Smooth muscle cell (in vitro differentiated cells): ENCODE data around the gene CD55. TPM values are rescaled to one million over a fixed set of nuclear protein-coding genes. Genes with fewer than 3 reads are reported as not detected.

ENCODE experiments used
- DNase-seq: peaks from one replicate; lab custom pipeline; 2025; ENCODE audit not compliant: unreplicated experiment; lab: John Stamatoyannopoulos, UW
- H2AFZ ChIP-seq: fragments of 200-600 bp; sonication (generic); 2 replicates; pipeline ENCODE4 v1.6.0; 2016; ENCODE audit warnings: antibody characterized with exemption, low read depth, mild to moderate bottlenecking
- H3F3A ChIP-seq: fragments of 200-600 bp; sonication (generic); 2 replicates; pipeline ENCODE4 v1.6.0; 2017; ENCODE audit warnings: antibody characterized with exemption, low read depth
- H3K27ac ChIP-seq: fragments of 200-600 bp; sonication (generic); 2 replicates; pipeline ENCODE4 v1.5.1; 2016; ENCODE audit warnings: low read depth, mild to moderate bottlenecking
- H3K27me3 ChIP-seq: fragments of 200-600 bp; sonication (generic); 2 replicates; pipeline ENCODE4 v1.6.1; 2016; ENCODE audit warnings: low read depth, mild to moderate bottlenecking
- H3K36me3 ChIP-seq: fragments of 200-600 bp; sonication (generic); 2 replicates; pipeline ENCODE4 v1.5.1; 2016; ENCODE audit warnings: low read depth
- H3K4me1 ChIP-seq: fragments of 200-600 bp; sonication (generic); 2 replicates; pipeline ENCODE4 v1.5.1; 2016; ENCODE audit warnings: low read depth
- H3K4me2 ChIP-seq: fragments of 200-600 bp; sonication (generic); 2 replicates; pipeline ENCODE4 v1.6.0; 2016; ENCODE audit warnings: mild to moderate bottlenecking
- H3K4me3 ChIP-seq: fragments of 200-600 bp; sonication (generic); 2 replicates; pipeline ENCODE4 v1.5.1; 2016; ENCODE audit warnings: mild to moderate bottlenecking
- H3K79me2 ChIP-seq: fragments of 200-600 bp; sonication (generic); 2 replicates; pipeline ENCODE4 v1.6.0; 2016; ENCODE audit warnings: low read depth, mild to moderate bottlenecking
- H3K9ac ChIP-seq: fragments of 200-600 bp; sonication (generic); 2 replicates; pipeline ENCODE4 v1.6.0; 2016; ENCODE audit warnings: low read depth
- H3K9me3 ChIP-seq: fragments of 200-600 bp; sonication (generic); replicated peaks from 2 replicates; pipeline ENCODE4 v1.5.1; 2016; ENCODE audit warnings: low read depth
- H4K20me1 ChIP-seq: fragments of 200-600 bp; sonication (generic); 2 replicates; pipeline ENCODE4 v1.6.0; 2016; ENCODE audit warnings: low read depth
- CTCF ChIP-seq: fragments of 200-600 bp; sonication (generic); IDR thresholded peaks from 2 replicates; pipeline ENCODE4 v1.5.1; 2017; ENCODE audit warnings: borderline replicate concordance, mild to moderate bottlenecking, antibody characterized with exemption; ENCODE audit not compliant: insufficient read depth, poor library complexity, severe bottlenecking
- WGBS: methylation state at CpG from one replicate; pipeline ENCODE4 v1.1.7; 2016; ENCODE audit warnings: low lambda C conversion rate; 5-methylcytosine and 5-hydroxymethylcytosine counted together
- polyA plus RNA-seq: library from polyadenylated mRNA; unstranded; fragments of >200 nt; fragmentation: Nextera tagmentation; extraction: Ambion mirVana; gene quantifications from 2 replicates; pipeline ENCODE4 v1.2.1, GENCODE V29; 2016
- total RNA-seq: library from RNA; depleted of rRNA; stranded (reverse); fragments of >200 nt; gene quantifications from 2 replicates; pipeline ENCODE4 v1.2.3, GENCODE V29; 2014

Gene CD55
- total RNA-seq (38.9 and 46.5 TPM in 2 replicates), polyA plus RNA-seq (23.9 and 27.9 TPM in 2 replicates)

GRCh38 chr1:207321079-207321789 lies at the start of gene CD55:
Gene CD55, plus strand, starts transcription at chr1:207321678. Its CDS starts 88 bp downstream, at chr1:207321766.
- Histone ChIP-seq H3K27ac (peak within 1 kb of the TSS; percentile 81), H3K9me3 (no peaks in the 10 kb centered on the region), H4K20me1 (no peaks in the 10 kb centered on the region), H3K4me1 (peaks cover 9% of the 10 kb centered on the region), H3F3A (peaks cover 8% of the 10 kb centered on the region), H3K79me2 (no peaks in the 10 kb centered on the region), H2AFZ (peak within 1 kb of the TSS; percentile 94), H3K4me2 (peak within 1 kb of the TSS; percentile 99), H3K4me3 (peak within 1 kb of the TSS; percentile 71), H3K36me3 (peaks cover 2% of the 10 kb centered on the region), H3K9ac (peak within 1 kb of the TSS; percentile 90), H3K27me3 (no peaks in the 10 kb centered on the region)
- DNase-seq, result peak; percentile 51
- 1% methylated on average over 53 of the region's 53 CpGs for whole genome bisulfite sequencing
- no peak for TF ChIP-seq CTCF

DNA sequence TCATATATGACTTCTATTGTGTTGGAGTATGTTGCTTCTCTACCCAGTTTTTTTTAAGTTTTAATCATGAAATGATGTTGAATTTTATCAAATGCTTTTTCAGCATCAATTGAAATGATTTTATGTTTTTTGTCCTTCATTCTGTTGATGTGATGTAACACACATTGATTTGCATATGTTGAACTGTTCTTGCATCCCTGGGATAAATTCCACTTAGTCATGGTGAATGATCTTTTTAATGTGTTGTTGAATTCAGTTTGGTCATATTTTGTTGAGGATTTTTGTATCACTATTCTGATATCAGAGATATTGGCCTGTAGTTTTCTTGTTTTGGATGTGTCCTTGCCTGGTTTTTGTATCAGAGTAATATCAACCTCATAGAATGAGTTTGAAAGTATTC lies 46.6 kb upstream of the CD55 start:
- H3K27me3 ChIP-seq, result no peaks in the 10 kb centered on the region
- H4K20me1 ChIP-seq, result no peaks in the 10 kb centered on the region
- no peak overlapping the region for H3K9ac ChIP-seq
- no peaks in the 10 kb centered on the region for H3K4me1 ChIP-seq
- H3K36me3 ChIP-seq, result no peaks in the 10 kb centered on the region
- no peak for DNase-seq
- no peak overlapping the region for H3K4me2 ChIP-seq
- H3F3A ChIP-seq, result no peaks in the 10 kb centered on the region
- H3K79me2 ChIP-seq, result no peaks in the 10 kb centered on the region
- no peak overlapping the region for H3K4me3 ChIP-seq
- H2AFZ ChIP-seq, result no peak overlapping the region
- TF ChIP-seq CTCF, result no peak
- H3K27ac ChIP-seq, result no peak overlapping the region
- peaks cover 3% of the 10 kb centered on the region for H3K9me3 ChIP-seq

DNA sequence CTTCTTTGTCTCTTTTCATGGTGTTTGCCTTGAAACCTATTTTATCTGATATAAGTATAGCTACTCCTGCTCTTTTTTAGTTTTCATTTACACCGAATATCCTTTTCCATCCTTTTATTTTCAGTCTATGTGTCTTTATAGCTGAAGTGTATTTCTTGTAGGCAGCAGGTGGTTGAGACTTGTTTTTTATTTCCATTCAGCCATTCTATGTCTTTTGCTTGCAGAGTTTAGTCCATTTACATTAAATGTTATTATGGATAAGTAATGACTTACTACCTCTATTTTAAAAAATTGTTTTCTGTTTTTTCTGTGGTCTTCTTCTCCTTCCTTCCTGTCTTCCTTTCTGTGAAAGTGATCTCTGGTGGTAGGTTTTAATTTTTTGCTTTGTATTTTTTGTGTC lies 45.0 kb upstream of the CD55 start:
- H3K4me2 ChIP-seq, result no peak overlapping the region

More for the DNA sequence above, 45.0 kb upstream of the CD55 start:
- Histone ChIP-seq H3K4me3 (no peak overlapping the region), H3K4me1 (no peaks in the 10 kb centered on the region), H3K9ac (no peak overlapping the region), H3K36me3 (no peaks in the 10 kb centered on the region), H2AFZ (no peak overlapping the region), H3K9me3 (peaks cover 3% of the 10 kb centered on the region), H3F3A (no peaks in the 10 kb centered on the region), H4K20me1 (no peaks in the 10 kb centered on the region), H3K27ac (no peak overlapping the region), H3K27me3 (no peaks in the 10 kb centered on the region), H3K79me2 (no peaks in the 10 kb centered on the region)
- DNase-seq, result no peak
- WGBS, result 97% methylated on average over 1 of the region's 1 CpG
- no peak for TF ChIP-seq CTCF
